ENCODE measurements around the gene MOGAT3.
"Not testable (repeated sequence)": the region's sequence is repeated elsewhere in the genome, so short reads cannot be mapped to it uniquely, and the experiment has no call there.

MOGAT3 gene

GRCh38 chr7:101202603-101202918, 1.7 kb upstream of the MOGAT3 start:
- DNase-seq: no peak

GRCh38 chr7:101201695-101202602, 1.1 kb upstream of the MOGAT3 start:
- no peak for DNase-seq

- DNase-seq: no peak
These were observed 353 bp downstream of the MOGAT3 start for GRCh38 chr7:101200504-101200861.

- not testable (repeated sequence) for DNase-seq
These were observed 1.3 kb downstream of the MOGAT3 start for GRCh38 chr7:101199522-101199921.

- no peak for DNase-seq
These were observed 2.4 kb downstream of the MOGAT3 start for GRCh38 chr7:101198476-101198875.

- DNase-seq: no peak
These were observed 2.8 kb downstream of the MOGAT3 start for GRCh38 chr7:101197991-101198390.

- no peak for DNase-seq
These were observed 5.0 kb downstream of the MOGAT3 start for GRCh38 chr7:101195884-101196283.

GRCh38 chr7:101189109-101189508, 11.7 kb downstream of the MOGAT3 start:
- DNase-seq: no peak

GRCh38 chr7:101186844-101187428, 13.9 kb downstream of the MOGAT3 start:
- DNase-seq: no peak

GRCh38 chr7:101186194-101186593, 14.6 kb downstream of the MOGAT3 start:
- DNase-seq: no peak

GRCh38 chr7:101185258-101185839, 15.5 kb downstream of the MOGAT3 start:
- DNase-seq: no peak

- DNase-seq: no peak
These were observed 20.6 kb downstream of the MOGAT3 start, which contains the start of gene NAT16 for GRCh38 chr7:101180130-101180755. TSS of gene NAT16 (minus strand) at chr7:101180293. CDS start at chr7:101174807, 5,486 bp downstream.

GRCh38 chr7:101179713-101180112, 21.1 kb downstream of the MOGAT3 start:
- no peak for DNase-seq

GRCh38 chr7:101179117-101179516, 21.7 kb downstream of the MOGAT3 start:
- DNase-seq: peak; percentile 42

GRCh38 chr7:101177644-101178043, 23.2 kb downstream of the MOGAT3 start:
- no peak for DNase-seq

- no peak for DNase-seq
These were observed 25.2 kb downstream of the MOGAT3 start for GRCh38 chr7:101175664-101176063.

GRCh38 chr7:101174322-101174854, 26.4 kb downstream of the MOGAT3 start:
- DNase-seq: no peak

GRCh38 chr7:101173752-101174244, 27.0 kb downstream of the MOGAT3 start:
- DNase-seq: no peak

GRCh38 chr7:101172854-101173751, 27.7 kb downstream of the MOGAT3 start:
- peak; percentile 19 for DNase-seq

GRCh38 chr7:101172005-101172853, 28.6 kb downstream of the MOGAT3 start:
- DNase-seq: no peak

- no peak for DNase-seq
These were observed 29.4 kb downstream of the MOGAT3 start for GRCh38 chr7:101171442-101171837.

Measured in NCI-H748 treated with DMSO at 0.1 percent for 48 hours (cell line).